Left lung (tissue), 14 donors: ENCODE data around the gene C2CD2L. TPM values are rescaled to one million over a fixed set of nuclear protein-coding genes. Genes with fewer than 3 reads are reported as not detected.
"Not testable (repeated sequence)": the region's sequence is repeated elsewhere in the genome, so short reads cannot be mapped to it uniquely, and the experiment has no call there.

Experiments
- ATAC-seq: fragments of 200-7000 bp; cut with Tn5 transposase; one replicate; pipeline ENCODE4 v1.9.1; 2020; ENCODE audit warnings: moderate library complexity
- DNase-seq, 4 donors: peaks; one replicate each; pipeline ENCODE4 v3.0.0-alpha.2; 2013 to 2020
- H3K27ac ChIP-seq, 2 donors: fragments of 200-600 bp; sonication (generic) in 1 of 2; one replicate each; pipeline versions ENCODE4 v1.5.0 to v1.8.0; 2020 to 2021
- H3K27me3 ChIP-seq, 2 donors: fragments of 200-600 bp; sonication (generic) in 1 of 2; one replicate each; pipeline versions ENCODE4 v1.5.0 to v1.8.0; 2020 to 2021
- H3K36me3 ChIP-seq, 2 donors: fragments of 200-600 bp; sonication (generic) in 1 of 2; one replicate each; pipeline versions ENCODE4 v1.5.0 to v1.8.0; 2020 to 2021
- H3K4me1 ChIP-seq, 2 donors: fragments of 200-600 bp; one replicate each; pipeline ENCODE4 v1.8.0; 2021
- H3K4me3 ChIP-seq, 2 donors: fragments of 200-600 bp; sonication (generic) in 1 of 2; one replicate each; pipeline versions ENCODE4 v1.5.0 to v1.8.0; 2020 to 2021; ENCODE audit warnings: mild to moderate bottlenecking in 1 of 2
- H3K9me3 ChIP-seq, 2 donors: fragments of 200-600 bp; sonication (generic) in 1 of 2; one replicate each; pipeline versions ENCODE4 v1.5.0 to v1.8.0; 2020 to 2021
- intact Hi-C, 2 donors: fragments of 100-400 bp; cut with DNase I; formaldehyde crosslinking; loops; one replicate each; pipeline versions ENCODE4 v1.11.2 to v1.14.2; 2022
- long read RNA-seq, 12 donors: library from polyadenylated mRNA in 2 of 12; unstranded in 2 of 12; transcript quantifications; one replicate each; pipeline ENCODE4 v2.0.0 and lab custom pipeline, GENCODE V29; 2019 to 2026
- polyA plus RNA-seq, 6 donors: library from polyadenylated mRNA; unstranded; fragments of 120-200 nt; gene quantifications; one replicate each; pipeline ENCODE4 v1.2.1, GENCODE V29; 2013; ENCODE audit not compliant: insufficient read length in 6 of 6
- total RNA-seq, 2 donors: library from RNA; stranded (reverse); fragmentation: NEBNext Ultra II Directional; extraction: Animal tissue kit (Norgen Biotek cat#: 25700); gene quantifications; one replicate each; pipeline ENCODE4 v1.2.1, GENCODE V29; 2021
- TF ChIP-seq, protein P1 (sequence below), 2 donors: fragments of 200-600 bp; sonication (generic) in 1 of 2; IDR thresholded peaks; one replicate each; pipeline versions ENCODE4 v1.5.0 to v1.8.0; 2021; ENCODE audit warnings: antibody characterized with exemption in 2 of 2
- donor health status: DM: no; HTN: yes; CAD: no.
- donor health status: DM: no; HTN: no; CAD: no.

The C2CD2L gene
- 10 to 100 TPM; 16.6 to 18.6 TPM for total RNA-seq
- polyA plus RNA-seq: 1 to 10 TPM; 7.3 to 9.3 (median 8.0) TPM
- long read RNA-seq, donor 1, partial matches to known transcripts: 0 of 1 reads
- long read RNA-seq, donor 1, other reads (novel, unspliced or antisense): 0 of 1 reads
- long read RNA-seq, donor 2, partial matches to known transcripts: 0 of 1 reads
- long read RNA-seq, donor 2, other reads (novel, unspliced or antisense): 0 of 1 reads
- long read RNA-seq, donor 3: 0 reads
- long read RNA-seq, donor 4, partial matches to known transcripts: 1 of 1 reads
- long read RNA-seq, donor 4, other reads (novel, unspliced or antisense): 0 of 1 reads
- long read RNA-seq, donor 5: 0 reads
- long read RNA-seq, donor 6: 0 reads
- long read RNA-seq, donor 7: 0 reads
- long read RNA-seq, donor 8, full-length matches to known transcripts: 1 of 1 reads
- long read RNA-seq, donor 8, partial matches to known transcripts: 0 of 1 reads
- long read RNA-seq, donor 8, other reads (novel, unspliced or antisense): 0 of 1 reads
- long read RNA-seq, donor 9: 0 reads
- long read RNA-seq, donor 10, partial matches to known transcripts: 0 of 1 reads
- long read RNA-seq, donor 10, other reads (novel, unspliced or antisense): 0 of 1 reads
- long read RNA-seq, donor 11, full-length matches to known transcripts: 4 of 12 reads
- long read RNA-seq, donor 11, partial matches to known transcripts: 8 of 12 reads
- long read RNA-seq, donor 11, other reads (novel, unspliced or antisense): 0 of 12 reads
- long read RNA-seq, donor 12, partial matches to known transcripts: 6 of 14 reads
- long read RNA-seq, donor 12, other reads (novel, unspliced or antisense): 8 of 14 reads

DNA sequence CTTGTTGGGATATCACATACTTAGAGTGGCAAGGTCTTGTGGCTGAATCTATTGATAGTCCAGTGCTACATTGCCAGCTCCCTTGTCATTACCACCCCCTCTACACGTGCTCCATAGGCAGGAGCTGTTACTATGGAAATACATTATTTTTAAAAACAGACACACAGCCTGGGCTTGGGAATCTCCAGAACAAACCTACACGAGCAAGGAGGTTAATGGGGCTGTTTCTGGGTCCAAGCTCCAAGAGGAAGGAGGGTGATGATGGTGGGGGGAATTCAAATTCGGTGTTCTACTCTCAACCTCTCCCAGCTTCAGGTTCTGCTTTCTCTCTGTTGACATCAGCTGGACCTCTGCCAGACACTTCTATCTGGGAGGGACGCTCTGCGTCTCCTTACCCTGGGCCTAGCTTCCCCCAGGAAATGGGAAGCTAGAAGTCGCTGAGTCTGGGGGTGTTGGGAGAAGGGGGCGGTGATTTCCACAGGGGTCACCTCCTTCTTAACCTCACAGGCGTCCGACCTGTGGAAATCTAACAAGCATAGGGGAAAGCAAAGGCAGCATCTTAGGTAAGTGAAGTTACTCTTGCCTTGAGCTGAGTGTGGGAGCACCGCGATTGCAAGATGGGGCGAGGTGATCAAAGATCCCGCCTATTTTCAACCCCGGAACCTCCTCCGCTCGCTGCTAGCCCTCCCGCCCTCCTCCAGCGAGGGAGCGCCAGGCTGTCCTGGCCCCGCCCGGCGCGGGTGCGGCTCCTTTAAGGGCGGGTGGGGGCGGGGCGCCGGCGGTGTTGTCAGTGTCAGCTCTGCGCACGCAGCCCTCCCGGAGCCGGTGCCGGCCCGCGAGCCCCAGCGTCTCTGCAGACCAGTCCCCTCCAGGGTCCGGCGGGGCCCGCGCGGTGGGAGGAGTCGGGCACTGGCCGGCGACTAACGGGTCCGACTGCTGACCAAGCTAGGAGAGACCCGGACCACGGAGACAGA is at the start of gene C2CD2L:
Gene C2CD2L, plus strand, starts transcription at position 781 of the 974 bp plus-strand sequence. CDS start 398 bp downstream, outside the sequence.
- intact Hi-C loops: no loop called here
- Histone ChIP-seq H3K4me1 (peaks cover 23 to 48% of the 10 kb centered on the region in 2 donors), H3K9me3 (no peaks in the 10 kb centered on the region), H3K27me3 (no peaks in the 10 kb centered on the region), H3K4me3 (peak within 1 kb of the TSS; percentile 91 to 98), H3K27ac (peak within 1 kb of the TSS; percentile 82 to 86), H3K36me3 (peaks cover 0 to 16% of the 10 kb centered on the region in 2 donors)
- TF ChIP-seq, protein P1, sequence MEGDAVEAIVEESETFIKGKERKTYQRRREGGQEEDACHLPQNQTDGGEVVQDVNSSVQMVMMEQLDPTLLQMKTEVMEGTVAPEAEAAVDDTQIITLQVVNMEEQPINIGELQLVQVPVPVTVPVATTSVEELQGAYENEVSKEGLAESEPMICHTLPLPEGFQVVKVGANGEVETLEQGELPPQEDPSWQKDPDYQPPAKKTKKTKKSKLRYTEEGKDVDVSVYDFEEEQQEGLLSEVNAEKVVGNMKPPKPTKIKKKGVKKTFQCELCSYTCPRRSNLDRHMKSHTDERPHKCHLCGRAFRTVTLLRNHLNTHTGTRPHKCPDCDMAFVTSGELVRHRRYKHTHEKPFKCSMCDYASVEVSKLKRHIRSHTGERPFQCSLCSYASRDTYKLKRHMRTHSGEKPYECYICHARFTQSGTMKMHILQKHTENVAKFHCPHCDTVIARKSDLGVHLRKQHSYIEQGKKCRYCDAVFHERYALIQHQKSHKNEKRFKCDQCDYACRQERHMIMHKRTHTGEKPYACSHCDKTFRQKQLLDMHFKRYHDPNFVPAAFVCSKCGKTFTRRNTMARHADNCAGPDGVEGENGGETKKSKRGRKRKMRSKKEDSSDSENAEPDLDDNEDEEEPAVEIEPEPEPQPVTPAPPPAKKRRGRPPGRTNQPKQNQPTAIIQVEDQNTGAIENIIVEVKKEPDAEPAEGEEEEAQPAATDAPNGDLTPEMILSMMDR (IDR thresholded peaks at IDR 0.05): no peak
- peak; percentile 93 for ATAC-seq
- DNase-seq: peak; percentile 76 to 98 (median 93)

DNA sequence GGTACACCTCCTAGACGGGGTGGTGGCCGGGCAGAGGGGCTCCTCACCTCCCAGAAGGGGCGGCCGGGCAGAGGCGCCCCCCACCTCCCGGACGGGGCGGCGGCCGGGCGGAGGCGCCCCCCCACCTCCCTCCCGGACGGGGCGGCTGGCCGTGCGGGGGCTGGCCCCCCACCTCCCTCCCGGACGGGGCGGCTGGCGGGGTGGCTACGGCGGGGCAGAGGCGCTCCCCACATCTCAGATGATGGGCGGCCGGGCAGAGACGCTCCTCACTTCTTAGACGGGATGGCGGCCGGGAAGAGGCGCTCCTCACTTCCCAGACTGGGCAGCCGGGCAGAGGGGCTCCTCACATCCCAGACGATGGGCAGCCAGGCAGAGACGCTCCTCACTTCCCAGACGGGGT is 48.0 kb upstream of the C2CD2L start:
- intact Hi-C loops, H3K27ac ChIP-seq, H3K4me3 ChIP-seq, H3K27me3 ChIP-seq, ATAC-seq, H3K9me3 ChIP-seq, DNase-seq: not testable (repeated sequence)
- Histone ChIP-seq H3K36me3 (peaks cover 0 to 13% of the 10 kb centered on the region in 2 donors), H3K4me1 (peaks cover 24 to 34% of the 10 kb centered on the region in 2 donors)

DNA sequence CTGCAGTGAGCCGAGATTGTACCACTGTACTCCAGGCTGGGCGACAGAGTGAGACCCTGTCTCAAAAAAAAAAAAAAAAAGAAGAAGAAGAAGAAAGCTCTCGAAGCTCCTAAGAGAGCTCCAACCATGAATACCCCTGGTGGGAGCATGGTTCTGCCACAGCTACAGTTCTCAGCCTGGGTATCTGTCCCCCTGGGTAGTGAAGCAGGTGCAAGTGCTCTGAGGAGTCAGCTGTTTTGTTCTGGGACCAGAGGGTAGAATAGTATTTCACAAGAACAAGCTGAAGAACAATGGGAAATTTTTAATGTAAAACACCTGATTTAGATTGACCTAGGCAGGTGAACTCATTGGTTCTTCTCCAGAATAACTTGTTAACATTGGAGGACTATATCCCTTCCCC is 45.9 kb upstream of the C2CD2L start:
- H3K4me1 ChIP-seq: peaks cover 14 to 24% of the 10 kb centered on the region in 2 donors
- H3K9me3 ChIP-seq: no peaks in the 10 kb centered on the region
- no peak overlapping the region for H3K4me3 ChIP-seq
- DNase-seq (no peak), ATAC-seq (no peak)
- TF ChIP-seq, protein P1 (IDR thresholded peaks at IDR 0.05): no peak
- H3K27ac ChIP-seq: no peak overlapping the region
- H3K27me3 ChIP-seq: no peaks in the 10 kb centered on the region
- no peaks in the 10 kb centered on the region for H3K36me3 ChIP-seq
- intact Hi-C loops: no loop called here

DNA sequence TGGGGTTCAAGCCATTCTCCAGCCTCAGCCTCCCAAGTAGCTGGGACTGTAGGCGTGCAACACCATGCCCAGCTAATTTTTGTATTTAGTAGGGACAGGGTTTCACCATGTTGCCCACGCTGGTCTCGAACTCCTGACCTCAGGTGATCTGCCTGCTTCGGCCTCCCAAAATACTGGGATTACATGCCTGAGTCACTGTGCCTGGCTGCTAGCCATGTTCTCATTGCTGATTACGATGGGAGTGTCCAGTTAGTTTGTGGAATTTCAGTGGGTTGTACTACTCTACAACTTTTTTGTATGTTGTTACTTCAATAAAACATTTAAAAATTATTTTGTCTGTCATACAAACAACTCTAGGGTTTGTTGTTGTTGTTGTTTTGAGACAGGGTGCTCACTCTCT is 44.4 kb upstream of the C2CD2L start:
- DNase-seq (no peak), ATAC-seq (no peak)
- Histone ChIP-seq H3K27ac (no peak overlapping the region), H3K4me1 (peaks cover 10 to 28% of the 10 kb centered on the region in 2 donors), H3K9me3 (no peaks in the 10 kb centered on the region), H3K27me3 (no peaks in the 10 kb centered on the region), H3K4me3 (no peak overlapping the region), H3K36me3 (no peaks in the 10 kb centered on the region)
- intact Hi-C loops: no loop called here
- TF ChIP-seq, protein P1 (IDR thresholded peaks at IDR 0.05): no peak

DNA sequence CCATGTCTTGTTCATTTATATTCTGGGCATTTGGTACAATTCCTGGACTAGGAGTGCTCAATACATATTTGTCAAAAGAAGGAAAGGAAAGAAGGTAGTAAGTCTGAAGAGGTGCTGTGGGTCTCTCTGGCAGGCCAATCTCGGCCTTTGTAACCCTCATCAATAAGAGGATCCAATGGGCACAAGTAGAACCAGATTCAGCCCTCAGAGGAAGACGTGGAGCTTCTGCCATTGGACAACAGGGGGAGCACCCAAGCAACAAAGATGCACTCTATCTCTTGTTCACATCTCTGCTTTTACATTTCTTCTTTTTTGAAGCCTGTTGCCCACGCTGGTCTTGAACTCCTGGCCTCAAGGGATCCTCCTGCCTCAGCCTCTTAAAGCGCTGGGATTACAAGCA is 41.8 kb upstream of the C2CD2L start:
- H3K36me3 ChIP-seq: peaks cover 0 to 8% of the 10 kb centered on the region in 2 donors
- intact Hi-C loops: no loop called here
- no peak overlapping the region for H3K4me3 ChIP-seq
- H3K9me3 ChIP-seq: no peaks in the 10 kb centered on the region
- TF ChIP-seq, protein P1 (IDR thresholded peaks at IDR 0.05): peak in 1 of 2 donors; percentile 11
- H3K4me1 ChIP-seq: peaks cover 9 to 35% of the 10 kb centered on the region in 2 donors
- ATAC-seq (no peak), DNase-seq (no peak)
- H3K27me3 ChIP-seq: no peaks in the 10 kb centered on the region
- no peak overlapping the region for H3K27ac ChIP-seq
